Osteoblast (primary cell): Measurements from ENCODE around the gene ATXN7L2. TPM values are rescaled to one million over a fixed set of nuclear protein-coding genes. Genes with fewer than 3 reads are reported as not detected.

Source experiments
- DNase-seq: peaks from one replicate; pipeline ENCODE4 v3.0.0; 2011; ENCODE audit warnings: low spot score, mixed read lengths; ENCODE audit not compliant: insufficient read length; ENCODE audit errors: missing footprints
- H2AFZ ChIP-seq: 2 replicates; pipeline ENCODE4 v1.6.0; 2011; ENCODE audit warnings: mild to moderate bottlenecking, low read length
- H3K27ac ChIP-seq: 2 replicates; pipeline ENCODE4 v1.5.1; 2011; ENCODE audit warnings: mild to moderate bottlenecking, low read depth, low read length, moderate library complexity
- H3K27me3 ChIP-seq: 2 replicates; pipeline ENCODE4 v1.6.0; 2012; ENCODE audit warnings: mild to moderate bottlenecking, control low read depth, inconsistent platforms, low read length, moderate library complexity; ENCODE audit not compliant: insufficient read depth
- H3K36me3 ChIP-seq: 2 replicates; pipeline ENCODE4 v1.5.1; 2011; ENCODE audit warnings: mild to moderate bottlenecking, low read length, control low read depth, moderate library complexity; ENCODE audit not compliant: insufficient read depth
- H3K4me1 ChIP-seq: 2 replicates; pipeline ENCODE4 v1.5.1; 2011; ENCODE audit warnings: mild to moderate bottlenecking, low read length, control low read depth, moderate library complexity; ENCODE audit not compliant: insufficient read depth
- H3K4me2 ChIP-seq: 2 replicates; pipeline ENCODE4 v1.6.0; 2011; ENCODE audit warnings: mild to moderate bottlenecking, low read length; ENCODE audit not compliant: insufficient read depth
- H3K4me3 ChIP-seq: fragments of 200-600 bp; sonication (generic); 3 replicates; pipeline ENCODE4 v1.5.1; 2012; ENCODE audit warnings: mild to moderate bottlenecking, low read length, inconsistent platforms; ENCODE audit not compliant: insufficient read depth
- H3K79me2 ChIP-seq: 2 replicates; pipeline ENCODE4 v1.6.0; 2012; ENCODE audit warnings: mild to moderate bottlenecking, low read length, control low read depth, inconsistent platforms; ENCODE audit not compliant: insufficient read depth
- H3K9me3 ChIP-seq: 2 replicates; pipeline ENCODE4 v1.5.1; 2011; ENCODE audit warnings: low read depth, low read length, control low read depth
- H4K20me1 ChIP-seq: 2 replicates; pipeline ENCODE4 v1.6.0; 2012; ENCODE audit warnings: mild to moderate bottlenecking, low read length, control low read depth; ENCODE audit not compliant: insufficient read depth
- CTCF ChIP-seq: IDR thresholded peaks from 2 replicates; pipeline ENCODE4 v1.5.1; 2011; ENCODE audit warnings: mild to moderate bottlenecking, low read depth, low read length, moderate library complexity; ENCODE audit errors: extremely low read depth
- total RNA-seq: library from RNA; depleted of rRNA; stranded (reverse); fragments of >200 nt; gene quantifications from 2 replicates; pipeline ENCODE4 v1.2.3, GENCODE V29; 2012

The ATXN7L2 gene
- total RNA-seq, 1 donor: 1.8 TPM

- Histone ChIP-seq H3K9me3 (peaks cover 2% of the 10 kb centered on the region), H3K4me2 (no peak overlapping the region), H2AFZ (no peak overlapping the region), H3K4me3 (no peak overlapping the region), H3K27me3 (peaks cover 30% of the 10 kb centered on the region), H3K4me1 (no peaks in the 10 kb centered on the region), H3K79me2 (no peaks in the 10 kb centered on the region), H3K36me3 (no peaks in the 10 kb centered on the region), H3K27ac (no peak overlapping the region), H4K20me1 (no peaks in the 10 kb centered on the region)
- DNase-seq: no peak
- TF ChIP-seq CTCF: no peak
These were observed 29.1 kb upstream of the ATXN7L2 start for GRCh38 chr1:109454497-109455133.

- Histone ChIP-seq H3K4me1 (no peaks in the 10 kb centered on the region), H4K20me1 (no peaks in the 10 kb centered on the region), H3K9me3 (peaks cover 2% of the 10 kb centered on the region), H3K4me2 (no peak overlapping the region), H3K79me2 (no peaks in the 10 kb centered on the region), H3K27ac (no peak overlapping the region), H3K36me3 (no peaks in the 10 kb centered on the region), H2AFZ (no peak overlapping the region), H3K27me3 (peaks cover 26% of the 10 kb centered on the region), H3K4me3 (no peak overlapping the region)
- no peak for DNase-seq
- no peak for TF ChIP-seq CTCF
These were observed 25.9 kb upstream of the ATXN7L2 start for GRCh38 chr1:109457819-109458218.

- Histone ChIP-seq H2AFZ (peak overlapping the region; percentile 76), H3K79me2 (no peaks in the 10 kb centered on the region), H3K27me3 (peaks cover 90% of the 10 kb centered on the region), H3K4me1 (peaks cover 3% of the 10 kb centered on the region), H3K27ac (no peak overlapping the region), H3K4me3 (peak overlapping the region; percentile 69), H3K9me3 (no peaks in the 10 kb centered on the region), H3K4me2 (peak overlapping the region; percentile 81), H4K20me1 (no peaks in the 10 kb centered on the region), H3K36me3 (no peaks in the 10 kb centered on the region)
- TF ChIP-seq CTCF: no peak
- DNase-seq: peak; percentile 56
These were observed 17.6 kb upstream of the ATXN7L2 start for GRCh38 chr1:109466125-109466451.

GRCh38 chr1:109466452-109467300, 17.0 kb upstream of the ATXN7L2 start, which contains the start of gene SYPL2:
TSS of gene SYPL2 (plus strand) at chr1:109466546. CDS start at chr1:109466844, 298 bp downstream.
- H3K4me2 ChIP-seq: peak within 1 kb of the TSS; percentile 81
- H3K27me3 ChIP-seq: peaks cover 93% of the 10 kb centered on the region
- H3K27ac ChIP-seq: no peak within 1 kb of the TSS
- TF ChIP-seq CTCF: no peak
- no peaks in the 10 kb centered on the region for H4K20me1 ChIP-seq
- no peaks in the 10 kb centered on the region for H3K9me3 ChIP-seq
- H3K36me3 ChIP-seq: no peaks in the 10 kb centered on the region
- peaks cover 3% of the 10 kb centered on the region for H3K4me1 ChIP-seq
- H3K79me2 ChIP-seq: no peaks in the 10 kb centered on the region
- peak within 1 kb of the TSS; percentile 69 for H3K4me3 ChIP-seq
- peak within 1 kb of the TSS; percentile 76 for H2AFZ ChIP-seq
- peak; percentile 87 for DNase-seq
